Measurements from ENCODE around the gene DLX6.
A peak's percentile ranks its signal among the peaks of the same experiment; 100 is the strongest.
"Not testable (repeated sequence)": the region's sequence is repeated elsewhere in the genome, so short reads cannot be mapped to it uniquely, and the experiment has no call there.

DLX6 gene

DNA sequence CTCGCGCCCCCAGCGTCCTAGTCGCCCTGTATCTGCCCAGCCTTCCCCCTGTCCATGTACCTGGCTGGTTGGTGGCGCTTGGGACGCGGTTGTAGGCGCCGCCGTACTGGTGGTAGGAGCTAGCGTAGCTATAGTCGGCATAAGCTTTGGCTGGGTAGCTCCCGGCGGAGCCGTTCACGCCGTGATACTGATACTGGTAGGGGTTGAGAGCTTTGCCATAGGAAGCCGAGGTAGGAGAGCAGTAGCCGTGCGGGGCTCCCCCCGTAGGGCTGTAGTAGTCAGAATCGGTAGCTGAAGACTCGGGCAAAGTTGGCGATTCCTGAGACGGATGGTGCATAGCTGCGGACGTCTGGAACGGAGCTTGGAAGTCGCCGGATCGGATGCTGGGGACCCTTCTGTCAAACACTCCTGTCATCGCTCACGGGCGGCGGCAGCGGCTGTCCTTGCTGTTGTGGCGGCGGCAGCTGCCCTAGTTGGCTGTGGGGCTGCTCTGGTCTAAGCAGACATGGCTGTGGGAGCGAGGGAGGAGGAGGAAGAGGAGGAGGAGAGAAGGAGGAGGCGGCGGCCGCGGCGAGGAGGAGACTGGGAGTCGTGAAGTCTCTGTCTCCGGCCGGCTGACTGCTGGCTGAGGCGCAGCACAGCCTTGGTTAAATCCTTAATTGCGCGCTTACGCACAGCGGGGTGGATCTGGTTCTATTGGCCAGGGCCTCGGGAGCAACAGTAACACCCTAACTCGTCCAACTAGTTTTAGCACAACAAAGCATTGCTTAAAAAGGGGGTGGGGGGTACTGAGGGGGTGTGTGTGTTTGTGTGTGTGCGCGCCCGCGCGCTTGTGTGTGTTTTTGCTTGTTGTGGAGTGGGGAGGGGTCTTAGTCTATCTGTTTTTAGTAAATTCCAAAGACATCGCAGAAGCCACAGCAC, 19.1 kb downstream of the DLX6 start, which contains the start of gene DLX5:
Gene DLX5, minus strand, starts transcription at position 623 of the 921 bp plus-strand sequence. Its CDS starts 208 bp downstream, at position 415.
- peak; percentile 69 for DNase-seq

DNA sequence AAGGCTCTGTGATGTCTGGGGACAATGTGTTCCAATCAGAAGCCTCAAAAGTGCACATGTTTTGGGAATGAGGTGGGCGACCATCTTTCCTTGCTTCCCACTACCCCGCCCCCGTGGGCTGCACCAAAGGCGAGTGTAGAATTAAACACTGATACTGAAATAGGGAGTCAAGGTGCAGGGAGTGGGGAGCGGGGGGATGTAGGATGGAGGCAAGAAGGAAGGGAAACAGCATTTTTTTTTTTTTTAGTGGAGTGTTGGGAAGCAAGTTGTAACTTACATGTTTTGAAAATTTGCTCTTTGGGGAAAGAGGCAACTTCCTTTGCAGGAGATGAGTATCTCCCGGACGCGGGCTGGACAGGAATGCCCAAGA, 19.8 kb downstream of the DLX6 start:
- no peak for DNase-seq

DNA sequence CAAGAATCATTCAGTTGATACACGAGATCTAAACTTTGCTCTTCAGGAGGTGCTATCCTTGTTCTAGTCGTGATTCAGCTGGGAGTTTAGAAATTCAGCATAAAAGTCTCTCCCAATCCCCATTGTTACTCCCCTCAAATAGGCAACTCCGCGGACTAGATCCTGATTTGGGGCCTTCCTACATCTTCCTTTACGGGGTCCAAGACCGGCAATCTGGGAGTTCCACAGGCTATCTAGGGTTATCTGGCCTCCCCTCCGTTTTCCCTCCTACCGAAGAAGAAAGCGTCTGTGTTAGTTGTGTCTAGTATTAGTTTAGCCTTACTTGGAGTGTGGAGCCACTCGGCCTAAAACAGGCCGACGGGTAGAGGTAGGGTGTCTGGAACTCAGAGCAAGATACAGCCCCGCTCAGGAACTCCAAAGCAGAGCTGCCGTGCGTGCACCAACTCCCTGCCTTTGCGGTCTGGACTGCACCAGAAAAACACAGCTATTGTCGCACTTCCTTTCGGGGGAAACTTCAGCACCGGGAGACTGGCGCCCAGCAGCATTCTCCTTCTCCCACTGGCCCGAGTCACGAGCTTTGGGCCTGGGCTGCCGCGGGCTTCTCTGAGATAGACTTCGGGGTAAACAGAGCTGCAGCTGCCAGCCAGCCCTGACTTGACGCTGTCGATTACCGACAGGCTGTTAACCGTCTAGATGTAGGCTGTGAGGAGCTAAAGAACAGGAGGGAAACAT, 20.8 kb downstream of the DLX6 start:
- DNase-seq, result peak; percentile 50

DNA sequence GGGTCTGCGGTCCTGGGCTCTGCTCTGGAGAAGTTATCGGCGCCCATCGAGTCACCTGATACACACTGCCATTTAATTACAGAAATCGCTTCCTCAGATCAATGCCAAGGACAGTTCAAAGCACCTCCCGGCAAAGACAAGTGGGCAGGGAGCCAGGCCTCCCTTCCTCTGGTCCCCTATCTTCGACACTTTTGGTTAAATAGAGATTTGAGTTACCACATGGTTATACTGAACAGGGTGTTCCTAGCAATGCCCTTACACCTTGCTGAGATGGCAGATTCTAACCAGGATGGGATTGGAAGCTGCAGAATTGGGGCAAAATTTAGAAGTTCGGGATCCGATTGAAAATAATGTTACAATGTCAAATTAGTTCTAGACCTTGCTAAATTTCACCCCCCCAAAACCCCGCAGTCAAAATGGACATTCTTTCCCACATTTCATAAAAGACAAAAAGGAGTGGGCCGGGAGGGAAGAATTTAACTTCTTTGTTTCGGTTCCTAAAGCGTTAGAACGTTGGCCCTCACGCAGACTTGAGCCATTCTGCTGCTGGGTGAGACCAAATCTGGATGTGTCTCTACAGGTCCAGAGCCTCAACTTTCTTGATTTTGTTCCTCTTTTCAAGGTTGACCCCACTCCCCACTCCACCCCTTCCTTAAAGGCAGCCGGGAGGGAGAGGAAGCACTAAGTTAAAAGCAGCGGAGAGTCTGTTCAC, 21.5 kb downstream of the DLX6 start:
- DNase-seq, result no peak

DNA sequence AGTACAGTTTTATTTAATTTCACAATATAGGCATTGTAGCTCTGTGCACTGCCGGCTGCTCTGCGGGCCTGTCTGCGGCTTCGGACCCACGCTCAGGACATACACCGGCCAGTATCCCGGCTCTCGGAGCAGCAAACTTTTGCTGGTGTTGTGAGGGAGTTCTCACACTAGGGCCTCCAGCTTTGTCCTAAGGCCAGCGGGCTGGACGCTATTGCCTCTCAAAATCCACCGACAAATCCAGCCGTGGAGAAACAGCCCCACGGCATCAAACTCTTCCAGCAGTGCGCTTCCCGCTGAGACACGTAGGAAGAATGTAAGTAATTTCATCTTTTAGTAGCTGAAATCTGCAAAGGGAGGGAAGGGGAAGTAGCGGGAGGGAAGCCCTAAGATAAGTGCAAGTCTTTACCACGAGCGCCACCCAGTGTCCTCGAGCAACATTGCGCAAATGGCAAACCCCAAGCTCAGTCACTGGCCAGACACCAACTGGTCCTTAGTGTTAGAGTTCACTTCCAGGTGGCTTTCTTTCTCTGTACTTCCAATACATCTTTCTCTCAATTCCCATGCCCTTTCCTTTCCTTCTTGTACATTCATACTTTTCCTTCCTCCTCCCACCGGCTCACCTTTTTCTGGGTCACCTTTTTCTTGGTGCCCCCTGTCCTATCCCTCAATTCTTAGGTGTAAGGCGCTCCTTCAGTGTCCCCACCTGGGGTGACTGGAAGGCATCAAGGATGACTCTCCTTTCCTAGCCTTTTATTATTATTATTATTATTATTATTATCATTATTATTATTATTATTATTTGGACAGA, 22.3 kb downstream of the DLX6 start:
- peak; percentile 79 for DNase-seq

DNA sequence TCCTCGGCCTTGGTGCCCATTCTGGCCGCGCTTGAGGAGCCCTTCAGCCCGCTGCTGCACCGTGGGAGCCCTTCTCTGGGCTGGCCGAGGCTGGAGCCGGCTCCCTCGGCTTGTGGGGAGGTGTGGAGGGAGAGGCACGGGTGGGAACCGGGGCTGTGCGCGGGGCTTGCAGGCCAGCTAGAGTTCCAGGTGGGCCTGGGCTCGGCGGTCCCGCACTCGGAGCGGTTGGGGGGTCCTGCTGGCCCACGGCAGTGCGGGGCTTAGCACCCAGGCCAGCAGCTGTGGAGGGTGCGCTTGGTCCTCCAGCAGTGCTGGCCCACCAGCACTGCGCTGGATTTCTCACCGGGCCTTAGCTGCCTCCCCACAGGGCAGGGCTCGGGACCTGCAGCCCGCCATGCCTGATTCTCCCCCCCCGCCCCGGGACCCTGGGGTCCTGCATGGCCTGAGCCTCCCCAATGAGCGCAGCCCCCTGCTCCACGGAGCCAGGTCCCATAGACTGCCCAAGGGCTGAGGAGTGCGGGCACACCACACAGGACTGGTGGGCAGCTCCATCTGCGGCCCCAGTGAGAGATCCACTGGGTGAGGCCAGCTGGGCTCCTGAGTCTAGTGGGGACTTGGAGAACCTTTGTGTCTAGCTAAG, 29.0 kb downstream of the DLX6 start:
- not testable (repeated sequence) for DNase-seq

DNA sequence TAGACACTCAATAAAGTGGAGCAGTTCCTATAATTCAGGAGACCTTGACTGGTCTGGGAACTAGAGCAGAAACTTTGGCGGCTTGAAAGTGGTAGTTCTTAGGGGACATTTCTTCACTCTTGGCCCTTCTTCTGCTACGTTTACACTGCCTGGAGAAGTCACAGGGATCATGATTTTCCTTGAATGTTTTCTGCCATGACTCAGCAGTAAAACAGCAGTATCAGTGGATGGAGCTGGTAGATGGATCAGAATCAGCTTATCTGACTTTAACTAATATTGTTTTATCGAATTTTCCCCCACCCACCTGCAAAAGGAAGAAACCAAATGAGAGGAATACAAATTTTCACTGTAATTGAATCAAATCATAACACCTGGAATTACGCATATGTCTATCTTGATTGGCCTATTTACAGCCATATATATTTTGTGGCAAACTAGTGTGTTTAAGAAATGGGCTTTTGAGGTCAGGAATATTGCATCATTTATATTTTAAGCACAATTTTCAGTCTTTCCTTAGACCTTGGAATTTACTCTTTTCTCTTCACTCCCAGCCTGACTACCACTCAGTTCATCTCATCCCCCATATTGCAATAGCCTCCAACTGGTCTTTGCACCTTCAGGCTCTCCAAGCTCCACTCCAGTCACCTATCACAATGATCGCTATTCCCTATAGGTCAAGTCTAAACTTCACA, 34.2 kb downstream of the DLX6 start:
- no peak for DNase-seq

DNA sequence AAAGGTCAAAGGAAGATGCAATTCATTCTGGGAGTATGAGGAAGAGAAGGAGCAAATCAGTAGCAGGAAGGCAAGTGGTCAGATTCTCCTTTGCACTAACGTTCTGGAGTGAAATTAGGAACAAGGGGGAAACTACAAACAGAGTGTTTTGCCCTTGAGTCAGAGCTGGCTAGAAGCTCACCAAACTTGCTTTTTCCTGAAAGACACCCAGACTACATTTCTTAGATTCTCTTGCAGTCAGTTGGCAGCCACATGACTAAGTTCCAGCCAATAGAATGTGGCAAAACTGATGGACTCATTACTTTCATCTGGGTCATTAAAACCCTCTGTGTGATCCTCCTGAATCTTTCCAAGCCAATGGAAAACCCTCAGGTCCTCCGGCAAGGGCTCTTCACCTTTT, 37.9 kb downstream of the DLX6 start:
- no peak for DNase-seq

Measured in right kidney (tissue), 1 donor.